ENCODE data around the gene LHX2.

LHX2 gene

GRCh38 chr9:123997665-123998277 is 13.8 kb upstream of the LHX2 start:
- in situ Hi-C loops (cut with HindIII; ENCODE audit: low pct_ligation_motif_present, low sequenced_read_pairs), result no loop called here
- peak; percentile 16 for DNase-seq
- no peak for TF ChIP-seq CTCF (IDR thresholded peaks at IDR 0.05; ENCODE audit: low read depth, low read length, missing control alignments)
- Histone ChIP-seq H3K36me3 (replicated peaks) (no peaks in the 10 kb centered on the region), H3K27ac (no peak overlapping the region), H3K27me3 (replicated peaks) (peaks cover 79% of the 10 kb centered on the region), H3K4me3 (ENCODE audit: low read depth, low read length) (no peak overlapping the region)

DNA sequence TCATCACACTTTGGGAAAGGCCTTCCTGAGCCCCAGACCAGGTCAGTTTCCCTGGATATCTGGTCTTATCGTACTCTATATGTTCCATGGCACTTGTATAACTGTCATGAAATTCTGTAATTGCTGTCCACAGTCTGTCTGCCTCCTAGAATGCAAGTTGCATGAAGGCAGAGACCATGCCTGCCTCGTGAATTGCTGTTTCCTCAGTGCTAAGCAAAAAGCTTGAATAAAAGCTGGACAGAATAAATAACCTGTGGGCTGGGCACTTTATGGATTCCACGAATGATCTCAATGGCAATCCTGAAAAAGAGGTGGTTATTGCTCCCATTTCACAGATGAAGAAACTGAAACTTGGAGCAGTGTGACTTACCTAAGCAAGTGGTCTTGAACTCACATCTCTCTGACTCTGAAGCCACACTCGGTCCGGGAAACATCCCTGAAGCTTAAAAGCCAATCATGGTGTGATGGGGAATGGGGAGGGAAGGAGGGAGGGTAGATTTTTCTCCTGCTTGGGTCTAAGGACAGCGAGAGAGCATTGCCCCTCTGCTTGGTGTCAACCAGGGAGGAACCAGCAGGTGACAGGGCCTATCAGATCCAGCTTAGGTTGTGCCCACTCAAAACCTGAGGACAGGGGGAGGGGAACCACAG is 13.2 kb upstream of the LHX2 start:
- Histone ChIP-seq H3K27me3 (replicated peaks) (peaks cover 86% of the 10 kb centered on the region), H3K4me3 (ENCODE audit: low read depth, low read length) (no peak overlapping the region), H3K27ac (no peak overlapping the region), H3K36me3 (replicated peaks) (no peaks in the 10 kb centered on the region)
- in situ Hi-C loops (cut with HindIII; ENCODE audit: low pct_ligation_motif_present, low sequenced_read_pairs), result no loop called here
- no peak for DNase-seq
- TF ChIP-seq CTCF (IDR thresholded peaks at IDR 0.05; ENCODE audit: low read depth, low read length, missing control alignments), result no peak

DNA sequence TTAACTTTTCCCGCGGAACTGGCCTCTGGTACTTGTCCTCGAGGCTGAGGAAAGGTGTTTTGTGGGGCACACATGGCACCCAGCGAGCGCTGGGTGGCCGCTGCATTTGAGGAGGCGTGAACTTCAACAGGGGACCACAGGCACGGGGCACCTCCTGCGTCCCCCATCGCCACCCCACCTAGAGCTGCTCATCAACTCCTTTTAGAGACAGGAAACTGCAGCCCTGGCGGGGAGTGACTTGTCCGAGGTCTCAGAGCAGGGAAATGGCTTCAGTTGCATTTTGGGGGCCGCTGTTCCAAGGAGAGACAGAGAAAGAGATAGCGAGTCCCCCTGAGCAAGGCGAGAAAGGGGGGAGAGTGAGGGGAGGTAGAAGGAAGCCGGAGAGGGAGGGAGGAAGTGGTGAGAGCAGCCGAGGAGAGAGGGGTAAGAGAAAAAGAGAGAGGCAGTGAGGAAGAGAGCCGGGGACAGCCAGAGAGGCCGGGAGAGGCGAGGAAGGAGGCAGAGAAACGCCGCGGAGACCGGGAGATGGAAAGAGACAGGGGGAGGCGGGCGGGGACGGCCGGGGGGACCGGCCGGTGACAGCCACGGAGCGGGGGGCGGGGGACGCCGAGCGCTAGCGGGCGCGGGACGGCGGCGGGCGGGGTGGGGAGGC is 12.5 kb upstream of the LHX2 start:
- no peak overlapping the region for H3K4me3 ChIP-seq (ENCODE audit: low read depth, low read length)

DNA sequence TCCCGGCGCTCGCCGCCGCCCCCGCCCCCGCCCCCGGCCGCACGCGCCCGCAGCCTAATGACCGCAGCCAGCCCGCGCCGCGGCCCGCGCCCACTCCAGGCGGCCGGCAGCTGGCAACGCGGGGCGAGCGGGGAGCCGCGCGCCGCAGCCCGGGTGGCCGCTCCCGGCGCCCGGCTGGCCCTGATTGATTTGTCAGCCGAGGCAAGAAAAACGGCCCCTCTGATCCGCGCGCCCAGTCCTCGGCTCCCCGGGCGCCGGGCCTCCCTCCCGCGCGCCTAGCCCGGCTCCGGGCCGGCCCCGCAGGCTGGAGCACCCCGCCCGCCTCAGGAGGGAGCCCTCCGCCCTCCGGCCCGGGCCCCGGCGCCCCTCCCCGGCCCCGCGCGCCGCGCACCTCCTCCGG is 11.9 kb upstream of the LHX2 start:
- TF ChIP-seq CTCF (IDR thresholded peaks at IDR 0.05; ENCODE audit: low read depth, low read length, missing control alignments), result no peak
- DNase-seq, result no peak
- in situ Hi-C loops (cut with HindIII; ENCODE audit: low pct_ligation_motif_present, low sequenced_read_pairs), result no loop called here
- Histone ChIP-seq H3K27ac (no peak overlapping the region), H3K4me3 (ENCODE audit: low read depth, low read length) (no peak overlapping the region), H3K27me3 (replicated peaks) (peaks cover 90% of the 10 kb centered on the region), H3K36me3 (replicated peaks) (no peaks in the 10 kb centered on the region)

More for the DNA sequence above, 12.5 kb upstream of the LHX2 start:
- in situ Hi-C loops (cut with HindIII; ENCODE audit: low pct_ligation_motif_present, low sequenced_read_pairs), result no loop called here
- Histone ChIP-seq H3K27me3 (replicated peaks) (peaks cover 90% of the 10 kb centered on the region), H3K36me3 (replicated peaks) (no peaks in the 10 kb centered on the region), H3K27ac (no peak overlapping the region)
- no peak for DNase-seq
- no peak for TF ChIP-seq CTCF (IDR thresholded peaks at IDR 0.05; ENCODE audit: low read depth, low read length, missing control alignments)

GRCh38 chr9:124000161-124000783 is 11.3 kb upstream of the LHX2 start:
- H3K27me3 ChIP-seq (replicated peaks), result peaks cover 92% of the 10 kb centered on the region
- no peak for TF ChIP-seq CTCF (IDR thresholded peaks at IDR 0.05; ENCODE audit: low read depth, low read length, missing control alignments)
- no peak overlapping the region for H3K4me3 ChIP-seq (ENCODE audit: low read depth, low read length)
- no peak for DNase-seq
- no peak overlapping the region for H3K27ac ChIP-seq
- H3K36me3 ChIP-seq (replicated peaks), result no peaks in the 10 kb centered on the region
- in situ Hi-C loops (cut with HindIII; ENCODE audit: low pct_ligation_motif_present, low sequenced_read_pairs), result no loop called here

Measured in brain microvascular endothelial cell (primary cell).